Measurements from ENCODE around the gene CRYBG2.

DNA sequence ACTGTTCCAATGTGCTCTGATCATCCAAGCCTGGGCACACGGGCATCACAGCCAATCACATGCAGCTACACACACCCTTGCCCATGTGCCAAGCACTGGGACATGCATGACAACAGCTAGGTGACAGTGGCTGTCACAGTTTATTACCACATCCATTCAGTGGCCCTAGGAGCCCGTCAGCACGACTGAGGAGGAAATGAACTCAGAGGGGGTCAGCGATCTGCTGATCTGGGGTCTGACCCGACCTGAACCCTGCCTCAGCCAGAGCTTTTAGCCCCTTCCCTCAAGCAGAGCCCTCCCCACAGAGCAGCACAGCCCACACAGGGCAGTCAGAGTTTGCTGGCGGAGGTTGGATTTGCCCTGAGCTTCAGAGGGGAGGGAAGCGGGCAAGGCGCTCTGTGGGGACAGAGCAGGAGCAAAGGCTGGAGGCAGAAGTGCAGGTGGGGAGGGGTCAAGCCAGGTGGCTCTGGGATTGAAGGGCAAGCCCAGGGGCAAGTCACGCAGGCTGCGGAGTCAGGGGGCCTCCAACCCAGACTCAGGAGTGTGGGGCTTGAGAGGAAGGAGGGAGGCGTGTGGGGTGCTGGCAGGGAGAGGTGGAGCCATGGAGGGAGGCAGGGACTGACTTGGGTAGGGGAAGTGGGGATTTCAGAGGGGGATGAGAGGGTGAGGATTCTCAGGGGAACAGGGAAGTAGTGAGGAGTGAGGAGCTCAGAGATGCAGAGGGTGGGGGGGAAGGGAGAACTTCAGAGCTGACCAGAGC is 63.6 kb downstream of the CRYBG2 start:
- TF ChIP-seq, protein P1, sequence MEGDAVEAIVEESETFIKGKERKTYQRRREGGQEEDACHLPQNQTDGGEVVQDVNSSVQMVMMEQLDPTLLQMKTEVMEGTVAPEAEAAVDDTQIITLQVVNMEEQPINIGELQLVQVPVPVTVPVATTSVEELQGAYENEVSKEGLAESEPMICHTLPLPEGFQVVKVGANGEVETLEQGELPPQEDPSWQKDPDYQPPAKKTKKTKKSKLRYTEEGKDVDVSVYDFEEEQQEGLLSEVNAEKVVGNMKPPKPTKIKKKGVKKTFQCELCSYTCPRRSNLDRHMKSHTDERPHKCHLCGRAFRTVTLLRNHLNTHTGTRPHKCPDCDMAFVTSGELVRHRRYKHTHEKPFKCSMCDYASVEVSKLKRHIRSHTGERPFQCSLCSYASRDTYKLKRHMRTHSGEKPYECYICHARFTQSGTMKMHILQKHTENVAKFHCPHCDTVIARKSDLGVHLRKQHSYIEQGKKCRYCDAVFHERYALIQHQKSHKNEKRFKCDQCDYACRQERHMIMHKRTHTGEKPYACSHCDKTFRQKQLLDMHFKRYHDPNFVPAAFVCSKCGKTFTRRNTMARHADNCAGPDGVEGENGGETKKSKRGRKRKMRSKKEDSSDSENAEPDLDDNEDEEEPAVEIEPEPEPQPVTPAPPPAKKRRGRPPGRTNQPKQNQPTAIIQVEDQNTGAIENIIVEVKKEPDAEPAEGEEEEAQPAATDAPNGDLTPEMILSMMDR (IDR thresholded peaks at IDR 0.05), result no peak
- TF ChIP-seq POLR2A (IDR thresholded peaks at IDR 0.05), result no peak

Measured in testis (tissue), 2 donors.